ENCODE results near the gene RBL2. TPM values are rescaled to one million over a fixed set of nuclear protein-coding genes. Genes with fewer than 3 reads are reported as not detected.

RBL2 gene
- polyA plus RNA-seq, 1 experiment, result 44.6 TPM

- ChIA-PET CTCF (interaction anchor here (1.4 kb wide), 1 partner anchor 27 kb away, joined by 3 read pairs; no protein-coding TSS in a partner anchor), POLR2A (no interaction called here)
- DNase-seq (ENCODE audit: low read depth, low spot score), result no peak
- Histone ChIP-seq H3K27me3 (ENCODE audit: control insufficient read depth, insufficient read depth, low read length) (no peaks in the 10 kb centered on the region), H3K9me3 (ENCODE audit: control insufficient read depth, insufficient read depth, low read length) (no peaks in the 10 kb centered on the region), H3K4me3 (ENCODE audit: low read depth, low read length) (no peak overlapping the region), H3K27ac (ENCODE audit: low read depth, low read length) (no peak overlapping the region)
- no peak for TF ChIP-seq CTCF (IDR thresholded peaks at IDR 0.05; ENCODE audit: low read depth, low read length)
Observed at GRCh38 chr16:53523126-53523804, 89.0 kb downstream of the RBL2 start.

- H3K27ac ChIP-seq (ENCODE audit: low read depth, low read length), result no peak overlapping the region
- no peaks in the 10 kb centered on the region; the same call in 1 of the 2 replicates for H3K9me3 ChIP-seq (ENCODE audit: control insufficient read depth, insufficient read depth, low read length)
- CTCF ChIA-PET, result interaction anchor here (1.4 kb wide), 1 partner anchor 26 kb away, joined by 3 read pairs; no protein-coding TSS in a partner anchor
- H3K4me3 ChIP-seq (ENCODE audit: low read depth, low read length), result no peak overlapping the region
- no peaks in the 10 kb centered on the region for H3K27me3 ChIP-seq (ENCODE audit: control insufficient read depth, insufficient read depth, low read length)
- no peak for TF ChIP-seq CTCF (IDR thresholded peaks at IDR 0.05; ENCODE audit: low read depth, low read length)
- DNase-seq (ENCODE audit: low read depth, low spot score), result no peak
- POLR2A ChIA-PET, result no interaction called here
Observed at GRCh38 chr16:53523971-53524548, 89.8 kb downstream of the RBL2 start.

- ChIA-PET CTCF (no interaction called here), POLR2A (no interaction called here)
- no peaks in the 10 kb centered on the region for H3K27me3 ChIP-seq (ENCODE audit: control insufficient read depth, insufficient read depth, low read length)
- H3K9me3 ChIP-seq (ENCODE audit: control insufficient read depth, insufficient read depth, low read length), result no peaks in the 10 kb centered on the region; the same call in 1 of the 2 replicates
- no peak overlapping the region for H3K27ac ChIP-seq (ENCODE audit: low read depth, low read length)
- no peak for TF ChIP-seq CTCF (IDR thresholded peaks at IDR 0.05; ENCODE audit: low read depth, low read length)
- DNase-seq (ENCODE audit: low read depth, low spot score), result no peak
- H3K4me3 ChIP-seq (ENCODE audit: low read depth, low read length), result no peak overlapping the region
Observed at GRCh38 chr16:53528797-53529196, 94.5 kb downstream of the RBL2 start.

GRCh38 chr16:53529513-53529912, 95.2 kb downstream of the RBL2 start:
- no peak overlapping the region for H3K27ac ChIP-seq (ENCODE audit: low read depth, low read length)
- POLR2A ChIA-PET, result no interaction called here
- no peaks in the 10 kb centered on the region for H3K27me3 ChIP-seq (ENCODE audit: control insufficient read depth, insufficient read depth, low read length)
- no peaks in the 10 kb centered on the region; the same call in 1 of the 2 replicates for H3K9me3 ChIP-seq (ENCODE audit: control insufficient read depth, insufficient read depth, low read length)
- DNase-seq (ENCODE audit: low read depth, low spot score), result no peak
- H3K4me3 ChIP-seq (ENCODE audit: low read depth, low read length), result no peak overlapping the region
- CTCF ChIA-PET, result interaction anchor here (1.2 kb wide), 1 partner anchor 20 kb away, joined by 4 read pairs; no protein-coding TSS in a partner anchor
- TF ChIP-seq CTCF (IDR thresholded peaks at IDR 0.05; ENCODE audit: low read depth, low read length), result no peak

DNA sequence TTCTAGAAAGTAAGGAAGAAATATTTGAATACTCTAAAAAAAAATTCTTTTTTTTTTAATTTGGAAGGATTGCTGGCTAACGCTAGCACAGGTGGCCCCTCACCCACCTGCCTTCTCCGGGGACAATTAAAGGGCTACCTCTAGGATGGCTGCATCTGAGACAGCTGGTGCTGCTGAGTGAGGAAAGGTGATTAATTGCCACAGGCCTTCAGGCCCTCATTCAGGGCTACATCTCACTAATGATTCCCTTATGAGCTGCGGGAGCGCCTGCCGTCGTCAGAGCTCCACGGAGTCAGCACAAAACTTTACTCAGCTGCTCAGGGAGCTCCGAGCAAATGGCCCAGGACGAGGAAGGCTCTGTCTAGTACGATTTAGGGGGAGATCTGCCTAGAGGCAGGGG, 95.8 kb downstream of the RBL2 start:
- Histone ChIP-seq H3K9me3 (ENCODE audit: control insufficient read depth, insufficient read depth, low read length) (no peaks in the 10 kb centered on the region; the same call in 1 of the 2 replicates), H3K27me3 (ENCODE audit: control insufficient read depth, insufficient read depth, low read length) (no peaks in the 10 kb centered on the region), H3K4me3 (ENCODE audit: low read depth, low read length) (no peak overlapping the region), H3K27ac (ENCODE audit: low read depth, low read length) (no peak overlapping the region)
- no peak for TF ChIP-seq CTCF (IDR thresholded peaks at IDR 0.05; ENCODE audit: low read depth, low read length)
- ChIA-PET CTCF (interaction anchor here (1.1 to 1.2 kb wide), 2 partner anchors 20 kb away, joined by 3 to 4 read pairs; no protein-coding TSS in a partner anchor), POLR2A (no interaction called here)
- no peak for DNase-seq (ENCODE audit: low read depth, low spot score)
